Mammary epithelial cell (primary cell): ENCODE data around the gene ZNF222.

Source experiments
- EZH2 ChIP-seq: IDR thresholded peaks from 2 replicates; pipeline ENCODE4 v1.6.1; 2012; ENCODE audit warnings: low read length, inconsistent platforms, borderline replicate concordance
- TF ChIP-seq, protein P1 (sequence below), 2 donors: IDR thresholded peaks in 1 of 2; conservative IDR thresholded peaks in 1 of 2; 2 replicates each; pipeline ENCODE4 v1.5.1; 2011 to 2012; ENCODE audit warnings: inconsistent platforms in 2 of 2, low read length in 2 of 2, mild to moderate bottlenecking in 2 of 2, control low read depth in 1 of 2, low read depth in 1 of 2; ENCODE audit not compliant: insufficient read depth in 1 of 2; ENCODE audit errors: extremely low read depth in 1 of 2

DNA sequence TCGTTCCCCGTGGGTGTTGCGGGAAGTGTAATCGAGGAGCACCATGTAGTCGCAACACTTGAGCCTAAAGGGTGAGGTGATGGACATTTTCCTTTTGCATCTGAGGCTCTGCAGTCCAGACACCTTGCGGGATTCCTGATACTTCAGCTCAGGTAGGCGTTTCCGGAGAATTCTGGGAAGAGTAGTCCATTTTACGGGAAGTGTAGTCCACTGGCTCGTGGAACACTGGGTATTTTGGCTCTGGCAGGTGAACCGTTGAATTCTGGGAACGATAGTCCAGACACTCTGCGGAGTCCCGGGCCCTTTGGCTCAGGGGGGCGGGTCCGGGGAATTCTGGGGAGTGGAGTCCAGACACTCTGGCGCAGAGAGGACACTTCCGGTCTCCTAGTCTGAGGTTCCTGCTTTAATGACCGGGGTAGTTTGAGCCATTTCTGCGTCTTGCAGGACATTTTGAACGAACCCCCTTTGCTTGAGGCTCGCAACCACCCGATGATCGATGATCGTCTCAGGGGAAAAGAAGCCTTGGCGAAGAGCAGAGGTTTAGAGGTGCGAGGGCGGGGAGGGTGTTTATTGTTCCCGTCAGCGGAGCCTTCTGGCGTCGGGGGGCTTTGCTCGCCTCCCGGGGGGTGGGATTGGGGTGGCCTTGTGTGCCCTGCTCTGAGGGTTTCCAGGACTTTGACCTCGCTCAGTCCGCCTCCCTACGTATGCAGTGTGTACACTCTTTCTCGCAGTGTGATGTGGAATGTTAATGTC is 26.6 kb downstream of the ZNF222 start, which contains the start of gene ZNF223:
- TF ChIP-seq, protein P1, sequence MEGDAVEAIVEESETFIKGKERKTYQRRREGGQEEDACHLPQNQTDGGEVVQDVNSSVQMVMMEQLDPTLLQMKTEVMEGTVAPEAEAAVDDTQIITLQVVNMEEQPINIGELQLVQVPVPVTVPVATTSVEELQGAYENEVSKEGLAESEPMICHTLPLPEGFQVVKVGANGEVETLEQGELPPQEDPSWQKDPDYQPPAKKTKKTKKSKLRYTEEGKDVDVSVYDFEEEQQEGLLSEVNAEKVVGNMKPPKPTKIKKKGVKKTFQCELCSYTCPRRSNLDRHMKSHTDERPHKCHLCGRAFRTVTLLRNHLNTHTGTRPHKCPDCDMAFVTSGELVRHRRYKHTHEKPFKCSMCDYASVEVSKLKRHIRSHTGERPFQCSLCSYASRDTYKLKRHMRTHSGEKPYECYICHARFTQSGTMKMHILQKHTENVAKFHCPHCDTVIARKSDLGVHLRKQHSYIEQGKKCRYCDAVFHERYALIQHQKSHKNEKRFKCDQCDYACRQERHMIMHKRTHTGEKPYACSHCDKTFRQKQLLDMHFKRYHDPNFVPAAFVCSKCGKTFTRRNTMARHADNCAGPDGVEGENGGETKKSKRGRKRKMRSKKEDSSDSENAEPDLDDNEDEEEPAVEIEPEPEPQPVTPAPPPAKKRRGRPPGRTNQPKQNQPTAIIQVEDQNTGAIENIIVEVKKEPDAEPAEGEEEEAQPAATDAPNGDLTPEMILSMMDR (conservative IDR thresholded peaks at IDR 0.05 in 1 of 2, IDR thresholded peaks at IDR 0.05 in 1 of 2; ENCODE audit: extremely low read depth in 1 of 2, insufficient read depth in 1 of 2, low read depth in 1 of 2, low read length in 2 of 2), result no peak
- TF ChIP-seq EZH2, result no peak
